PC-9 (cell line): ENCODE results near the gene ANO2. TPM values are rescaled to one million over a fixed set of nuclear protein-coding genes. Genes with fewer than 3 reads are reported as not detected.

Experiments used
- BruUV-seq: library from RNA; stranded (reverse); fragments of 400-500 nt; replicated peaks from 2 replicates; lab custom pipeline; 2021; lab: Mats Ljungman, UMichigan
- CTCF ChIA-PET: fragments of 300-600 bp; sonication (Branson Sonifier 250); formaldehyde crosslinking; loops from one replicate; lab custom pipeline; 2022; ENCODE audit warnings: antibody characterized with exemption; lab: Charles Lee
- POLR2A ChIA-PET: fragments of 300-600 bp; sonication (Branson Sonifier 250); formaldehyde crosslinking; loops from one replicate; lab custom pipeline; 2022; ENCODE audit warnings: antibody characterized with exemption; ENCODE audit not compliant: unreplicated experiment; lab: Charles Lee
- DNase-seq, 2 experiments: peaks; one replicate each; pipeline versions ENCODE4 v3.0.0 to v3.0.0-alpha.2; 2015 to 2022; ENCODE audit warnings: mixed read lengths in 1 of 2
- H2AFZ ChIP-seq: fragments of 200-600 bp; sonication (generic); 2 replicates; pipeline ENCODE4 v1.8.1; 2017; ENCODE audit warnings: antibody characterized with exemption
- H3F3A ChIP-seq: fragments of 200-600 bp; sonication (generic); 2 replicates; pipeline ENCODE4 v1.8.1; 2017; ENCODE audit warnings: antibody characterized with exemption, mild to moderate bottlenecking, low read depth; ENCODE audit not compliant: insufficient read depth
- H3K27ac ChIP-seq: fragments of 200-600 bp; sonication (generic); 2 replicates; pipeline ENCODE4 v1.6.1; 2016; ENCODE audit warnings: mixed run types
- H3K27me3 ChIP-seq: fragments of 200-600 bp; sonication (generic); 2 replicates; pipeline ENCODE4 v1.6.1; 2016; ENCODE audit warnings: low read depth, mixed run types; ENCODE audit not compliant: insufficient read depth
- H3K36me3 ChIP-seq: fragments of 200-600 bp; sonication (generic); 2 replicates; pipeline ENCODE4 v1.6.1; 2016; ENCODE audit warnings: low read depth, mixed run types
- H3K4me1 ChIP-seq: fragments of 200-600 bp; sonication (generic); replicated peaks from 2 replicates; pipeline ENCODE4 v1.6.1; 2016; ENCODE audit warnings: mixed run types; ENCODE audit not compliant: insufficient read depth
- H3K4me2 ChIP-seq: fragments of 200-600 bp; sonication (generic); 2 replicates; pipeline ENCODE4 v1.6.1; 2017; ENCODE audit warnings: mixed run types
- H3K4me3 ChIP-seq: fragments of 200-600 bp; sonication (generic); 2 replicates; pipeline ENCODE4 v1.6.1; 2016; ENCODE audit warnings: mixed run types
- H3K79me2 ChIP-seq: fragments of 200-600 bp; sonication (generic); 2 replicates; pipeline ENCODE4 v1.6.1; 2017; ENCODE audit warnings: low read depth, mixed run types
- H3K9me2 ChIP-seq: fragments of 200-600 bp; sonication (generic); 2 replicates; pipeline ENCODE4 v1.8.1; 2017; ENCODE audit warnings: mild to moderate bottlenecking; ENCODE audit not compliant: insufficient read depth
- H3K9me3 ChIP-seq: fragments of 200-600 bp; sonication (generic); 2 replicates; pipeline ENCODE4 v1.8.1; 2016; ENCODE audit warnings: low read depth; ENCODE audit not compliant: insufficient read depth
- H4K20me1 ChIP-seq: fragments of 200-600 bp; sonication (generic); 2 replicates; pipeline ENCODE4 v1.8.1; 2017; ENCODE audit not compliant: insufficient read depth
- CTCF ChIP-seq: fragments of 200-600 bp; sonication (generic); conservative IDR thresholded peaks from 2 replicates; pipeline ENCODE4 v1.6.1; 2017; ENCODE audit warnings: mixed run types, antibody characterized with exemption, mild to moderate bottlenecking, moderate library complexity
- EZH2 ChIP-seq: fragments of 200-600 bp; sonication (generic); IDR thresholded peaks from 2 replicates; pipeline ENCODE4 v1.8.0; 2017; ENCODE audit warnings: antibody characterized with exemption, low read depth
- intact Hi-C: fragments of 100-400 bp; cut with micrococcal nuclease; formaldehyde crosslinking; loops from one replicate; pipeline ENCODE4 v1.10.0; 2022; ENCODE audit not compliant: unreplicated experiment
- total RNA-seq: library from RNA; stranded (reverse); gene quantifications from 2 replicates; pipeline ENCODE4 v1.2.3, GENCODE V29; 2021

ANO2 gene
- total RNA-seq, 1 experiment from 2014 or later: not detected

GRCh38 chr12:5796959-5797225 lies 148.2 kb downstream of the ANO2 start:
- Histone ChIP-seq H3F3A (no peaks in the 10 kb centered on the region), H3K9me3 (no peaks in the 10 kb centered on the region), H3K36me3 (no peaks in the 10 kb centered on the region), H3K79me2 (no peaks in the 10 kb centered on the region), H4K20me1 (0 out of 2 replicates have a peak, but pooled peaks cover 8% of the 10 kb centered on the region), H2AFZ (no peak overlapping the region), H3K27ac (no peak overlapping the region), H3K27me3 (peaks cover 59% of the 10 kb centered on the region), H3K4me2 (no peak overlapping the region), H3K9me2 (no peaks in the 10 kb centered on the region), H3K4me3 (no peak overlapping the region), H3K4me1 (no peaks in the 10 kb centered on the region)
- no TSS peak for BruUV-seq
- CTCF ChIA-PET: no interaction called here
- POLR2A ChIA-PET: no interaction called here
- no peak for DNase-seq
- intact Hi-C loops: no loop called here
- TF ChIP-seq EZH2: no peak
- no peak for TF ChIP-seq CTCF

GRCh38 chr12:5796171-5796958 lies 148.7 kb downstream of the ANO2 start:
- no peaks in the 10 kb centered on the region for H3K9me2 ChIP-seq
- no TSS peak for BruUV-seq
- H3K4me1 ChIP-seq: no peaks in the 10 kb centered on the region
- no peak overlapping the region for H2AFZ ChIP-seq
- H3K4me3 ChIP-seq: no peak overlapping the region
- H3K27ac ChIP-seq: no peak overlapping the region
- H3K4me2 ChIP-seq: no peak overlapping the region
- TF ChIP-seq CTCF (peak; percentile 64), EZH2 (no peak)
- DNase-seq: peak in 1 of 2 experiments; percentile 21
- no peaks in the 10 kb centered on the region for H3F3A ChIP-seq
- no peaks in the 10 kb centered on the region for H3K9me3 ChIP-seq
- ChIA-PET CTCF (no interaction called here), POLR2A (no interaction called here)
- no peaks in the 10 kb centered on the region for H3K36me3 ChIP-seq
- intact Hi-C loops: no loop called here
- H3K79me2 ChIP-seq: no peaks in the 10 kb centered on the region
- H3K27me3 ChIP-seq: peaks cover 58% of the 10 kb centered on the region
- 0 out of 2 replicates have a peak, but pooled peaks cover 8% of the 10 kb centered on the region for H4K20me1 ChIP-seq

- Histone ChIP-seq H3K27me3 (peaks cover 60% of the 10 kb centered on the region), H2AFZ (no peak overlapping the region), H3K27ac (no peak overlapping the region), H3K36me3 (no peaks in the 10 kb centered on the region), H3K4me2 (no peak overlapping the region), H3K4me1 (no peaks in the 10 kb centered on the region), H3K4me3 (no peak overlapping the region), H3F3A (no peaks in the 10 kb centered on the region), H3K79me2 (no peaks in the 10 kb centered on the region), H3K9me2 (no peaks in the 10 kb centered on the region), H3K9me3 (no peaks in the 10 kb centered on the region), H4K20me1 (0 out of 2 replicates have a peak, but pooled peaks cover 8% of the 10 kb centered on the region)
- no TSS peak for BruUV-seq
- ChIA-PET CTCF (no interaction called here), POLR2A (no interaction called here)
- no peak for DNase-seq
- intact Hi-C loops: no loop called here
- TF ChIP-seq CTCF (no peak), EZH2 (no peak)
Measured at GRCh38 chr12:5794156-5794555, 150.9 kb downstream of the ANO2 start.
